ENCODE data around the gene TOMM40L.

Gene TOMM40L

DNA sequence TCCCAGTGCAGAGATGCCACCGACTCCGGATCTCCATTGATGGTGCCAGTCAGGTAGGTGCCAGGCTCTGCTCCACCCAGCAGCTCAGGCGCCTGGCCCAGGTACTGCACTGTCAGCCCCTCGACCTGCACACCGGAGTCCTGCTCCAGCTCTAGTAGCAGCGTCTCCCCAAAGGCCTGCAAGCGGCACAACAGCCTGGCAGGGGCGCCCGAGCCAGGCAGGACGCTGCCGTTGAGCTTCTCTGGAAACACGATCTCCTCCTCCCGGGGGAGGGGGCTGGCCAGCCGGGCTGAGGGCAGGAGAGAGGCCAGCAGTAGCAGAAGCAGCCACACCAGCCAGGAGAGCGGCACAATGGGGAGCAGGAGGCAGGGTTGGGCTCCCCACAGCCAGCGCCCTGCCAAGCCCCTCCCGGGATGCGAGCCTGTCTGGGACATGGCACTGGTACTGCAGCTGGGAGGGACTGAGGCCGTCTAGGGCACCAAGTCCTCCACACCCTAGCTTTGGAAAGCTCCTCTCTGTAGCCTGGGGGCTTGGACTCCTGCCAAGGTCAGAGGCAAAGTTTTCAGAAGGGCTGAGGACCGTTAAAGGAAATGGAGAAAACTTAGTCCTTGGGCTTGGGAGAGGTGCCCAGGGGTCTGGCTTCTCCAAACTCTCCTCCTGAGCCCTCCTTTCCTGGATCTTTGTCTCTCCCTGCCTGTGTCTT lies 27.5 kb upstream of the TOMM40L start:
- Histone ChIP-seq H3K27me3 (ENCODE audit: low read depth, low read length) (no peaks in the 10 kb centered on the region), H3K36me3 (ENCODE audit: control insufficient read depth in 1 of 2, insufficient read depth in 2 of 2, low read length in 2 of 2) (peaks cover 4 to 8% of the 10 kb centered on the region in 2 donors), H3K9me3 (ENCODE audit: control insufficient read depth in 1 of 2, low read length in 2 of 2) (no peaks in the 10 kb centered on the region), H3K4me1 (ENCODE audit: control insufficient read depth in 1 of 2, insufficient read depth in 2 of 2, low read length in 2 of 2) (peaks cover 18 to 47% of the 10 kb centered on the region in 2 donors), H3K4me3 (ENCODE audit: low read depth in 1 of 2, low read length in 2 of 2) (peak overlapping the region; percentile 60 to 68), H3K27ac (ENCODE audit: low read length) (peak overlapping the region; percentile 95)

DNA sequence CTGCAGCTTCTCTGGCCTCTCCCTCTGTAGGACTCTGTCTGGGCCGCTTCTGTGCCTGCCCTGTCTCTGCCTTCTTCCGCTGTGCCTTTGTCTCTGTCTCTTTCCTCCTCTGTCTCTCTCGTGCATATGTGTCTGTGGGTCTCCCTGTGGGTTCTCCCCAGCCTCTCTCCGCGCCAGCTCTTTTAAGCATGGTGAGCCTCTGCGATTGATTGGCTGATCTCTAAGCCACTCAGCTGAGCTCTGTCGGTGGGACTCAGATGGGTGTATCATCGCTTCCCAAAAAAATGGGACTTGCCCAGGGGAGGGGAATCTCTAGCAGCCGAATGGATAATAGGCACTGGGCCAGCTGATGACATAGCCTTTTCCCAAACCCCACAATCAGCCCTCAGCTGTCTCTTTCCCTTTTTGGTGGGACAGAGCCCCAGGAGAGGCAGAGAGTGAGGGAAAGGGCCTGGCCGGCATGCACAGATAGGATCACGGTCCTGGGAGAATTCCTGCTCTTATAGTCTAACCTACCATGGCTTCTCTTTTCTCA lies 26.9 kb upstream of the TOMM40L start, which contains the start of gene ADAMTS4:
Gene ADAMTS4, minus strand, starts transcription at position 158 of the 535 bp plus-strand sequence. CDS start 427 bp downstream, outside the sequence.
- peak within 1 kb of the TSS; percentile 95 for H3K27ac ChIP-seq (ENCODE audit: low read length)
- H3K9me3 ChIP-seq (ENCODE audit: control insufficient read depth in 1 of 2, low read length in 2 of 2), result no peaks in the 10 kb centered on the region
- H3K36me3 ChIP-seq (ENCODE audit: control insufficient read depth in 1 of 2, insufficient read depth in 2 of 2, low read length in 2 of 2), result peaks cover 8% of the 10 kb centered on the region in 2 donors
- H3K27me3 ChIP-seq (ENCODE audit: low read depth, low read length), result no peaks in the 10 kb centered on the region
- H3K4me1 ChIP-seq (ENCODE audit: control insufficient read depth in 1 of 2, insufficient read depth in 2 of 2, low read length in 2 of 2), result peaks cover 18 to 51% of the 10 kb centered on the region in 2 donors
- peak within 1 kb of the TSS; percentile 60 to 68 for H3K4me3 ChIP-seq (ENCODE audit: low read depth in 1 of 2, low read length in 2 of 2)

DNA sequence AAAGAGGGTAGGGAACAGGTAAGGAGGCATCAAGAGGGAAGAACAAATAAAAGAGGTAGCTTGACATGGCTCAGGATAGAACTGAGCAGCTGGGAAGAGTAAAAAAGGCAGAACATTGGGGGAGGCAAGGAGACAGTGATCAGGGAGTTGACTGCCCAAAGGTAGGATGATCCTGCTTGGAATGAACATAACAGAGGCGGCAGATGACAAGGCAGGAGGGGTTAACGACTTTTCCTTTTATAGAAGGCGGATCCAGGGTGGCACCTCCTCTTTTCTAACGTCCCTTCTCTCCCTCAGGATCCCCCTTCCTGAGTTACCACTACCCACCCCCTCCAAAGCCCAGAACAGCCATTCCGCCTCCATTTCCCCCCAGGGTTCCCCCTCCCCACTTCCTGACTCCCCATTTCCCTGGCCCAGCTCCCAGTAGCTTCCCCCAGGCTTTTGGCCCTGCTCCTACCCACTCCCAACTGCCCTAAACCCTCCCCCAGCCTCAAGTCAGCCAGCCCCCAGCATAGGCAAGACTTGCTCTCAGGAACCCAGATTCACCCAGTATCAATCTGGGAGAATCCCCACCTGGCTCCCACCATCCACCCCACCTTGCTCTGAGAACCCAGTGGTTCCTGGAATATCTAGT lies 26.2 kb upstream of the TOMM40L start:
- Histone ChIP-seq H3K4me3 (ENCODE audit: low read depth in 1 of 2, low read length in 2 of 2) (peak overlapping the region in 1 of 2 donors; percentile 17), H3K9me3 (ENCODE audit: control insufficient read depth in 1 of 2, low read length in 2 of 2) (no peaks in the 10 kb centered on the region), H3K27me3 (ENCODE audit: low read depth, low read length) (no peaks in the 10 kb centered on the region), H3K36me3 (ENCODE audit: control insufficient read depth in 1 of 2, insufficient read depth in 2 of 2, low read length in 2 of 2) (peaks cover 8 to 14% of the 10 kb centered on the region in 2 donors), H3K4me1 (ENCODE audit: control insufficient read depth in 1 of 2, insufficient read depth in 2 of 2, low read length in 2 of 2) (peaks cover 18 to 51% of the 10 kb centered on the region in 2 donors), H3K27ac (ENCODE audit: low read length) (peak overlapping the region; percentile 95)

DNA sequence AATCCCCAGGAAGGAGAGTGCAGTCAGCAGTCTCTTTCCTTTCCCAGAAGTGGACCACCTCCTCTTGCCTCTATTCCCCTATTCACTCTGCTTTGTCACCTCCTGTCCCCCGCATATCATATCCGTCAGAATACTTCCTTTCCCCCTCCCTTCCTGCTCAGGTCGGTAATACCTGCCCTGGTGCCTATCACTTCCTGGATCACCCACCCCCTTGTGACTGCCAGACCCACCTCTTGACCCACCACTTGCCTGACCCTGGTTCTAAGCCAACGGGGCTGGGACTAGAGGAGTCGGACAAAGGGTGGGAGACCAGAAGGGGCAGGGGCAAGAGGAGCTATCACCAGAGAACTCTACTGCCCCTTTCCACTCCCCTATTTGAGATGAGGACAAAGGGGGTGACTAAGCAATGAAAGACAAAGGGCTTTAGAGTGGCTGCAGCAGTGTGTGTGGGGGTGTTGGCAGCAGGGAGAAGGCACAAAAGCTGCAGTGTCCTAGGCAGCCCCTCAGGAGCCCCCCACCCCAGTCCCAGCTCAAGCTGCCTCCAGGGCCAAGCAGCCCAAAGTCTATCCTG lies 25.4 kb upstream of the TOMM40L start:
- Histone ChIP-seq H3K9me3 (ENCODE audit: control insufficient read depth in 1 of 2, low read length in 2 of 2) (no peaks in the 10 kb centered on the region), H3K4me1 (ENCODE audit: control insufficient read depth in 1 of 2, insufficient read depth in 2 of 2, low read length in 2 of 2) (peaks cover 15 to 51% of the 10 kb centered on the region in 2 donors), H3K36me3 (ENCODE audit: control insufficient read depth in 1 of 2, insufficient read depth in 2 of 2, low read length in 2 of 2) (peaks cover 5 to 14% of the 10 kb centered on the region in 2 donors), H3K4me3 (ENCODE audit: low read depth in 1 of 2, low read length in 2 of 2) (peak overlapping the region in 1 of 2 donors; percentile 89), H3K27me3 (ENCODE audit: low read depth, low read length) (no peaks in the 10 kb centered on the region), H3K27ac (ENCODE audit: low read length) (peak overlapping the region; percentile 95)

DNA sequence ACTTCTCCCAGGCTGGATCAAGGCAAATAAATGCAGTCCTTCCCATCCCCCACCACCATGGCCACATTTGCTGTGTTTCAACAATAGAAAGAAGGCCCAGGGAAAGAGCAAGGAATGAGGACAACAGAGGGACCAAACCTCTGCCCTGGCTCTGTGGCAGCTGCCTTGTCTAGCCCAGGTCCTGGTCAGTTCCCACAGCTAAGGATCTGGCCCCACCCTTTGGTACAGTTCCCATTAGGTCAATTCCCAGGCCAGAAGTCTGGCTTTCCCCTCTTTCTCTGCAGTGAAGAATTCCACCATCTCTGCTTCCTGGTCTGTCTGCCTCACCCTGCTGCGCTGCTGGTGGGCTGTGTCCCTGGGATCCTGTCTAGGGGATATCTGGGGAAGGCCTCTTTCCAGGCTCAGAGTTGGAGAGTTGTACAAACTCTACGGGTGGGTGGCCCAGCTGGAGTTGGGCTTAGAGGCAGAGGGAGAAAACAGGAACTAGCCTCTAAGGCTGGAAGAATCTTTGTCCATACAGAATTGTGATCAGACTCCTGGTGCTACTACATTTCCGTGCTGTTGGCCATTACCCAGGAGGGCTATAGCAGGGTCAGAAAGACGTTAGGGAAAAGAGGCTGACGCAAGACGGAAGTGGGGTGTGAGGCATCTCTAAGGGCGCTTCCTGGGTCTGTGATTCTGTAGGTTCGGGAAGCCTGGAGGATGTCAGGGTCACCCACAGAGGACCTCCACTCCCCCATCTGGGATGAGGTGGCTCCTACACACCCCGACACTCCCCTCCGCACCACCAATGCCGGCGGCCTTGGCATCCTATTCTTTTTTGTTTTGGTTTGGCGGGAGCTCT lies 24.6 kb upstream of the TOMM40L start:
- peak overlapping the region; percentile 89 to 90 for H3K4me3 ChIP-seq (ENCODE audit: low read depth in 1 of 2, low read length in 2 of 2)
- no peaks in the 10 kb centered on the region for H3K27me3 ChIP-seq (ENCODE audit: low read depth, low read length)
- H3K4me1 ChIP-seq (ENCODE audit: control insufficient read depth in 1 of 2, insufficient read depth in 2 of 2, low read length in 2 of 2), result peaks cover 13 to 51% of the 10 kb centered on the region in 2 donors

DNA sequence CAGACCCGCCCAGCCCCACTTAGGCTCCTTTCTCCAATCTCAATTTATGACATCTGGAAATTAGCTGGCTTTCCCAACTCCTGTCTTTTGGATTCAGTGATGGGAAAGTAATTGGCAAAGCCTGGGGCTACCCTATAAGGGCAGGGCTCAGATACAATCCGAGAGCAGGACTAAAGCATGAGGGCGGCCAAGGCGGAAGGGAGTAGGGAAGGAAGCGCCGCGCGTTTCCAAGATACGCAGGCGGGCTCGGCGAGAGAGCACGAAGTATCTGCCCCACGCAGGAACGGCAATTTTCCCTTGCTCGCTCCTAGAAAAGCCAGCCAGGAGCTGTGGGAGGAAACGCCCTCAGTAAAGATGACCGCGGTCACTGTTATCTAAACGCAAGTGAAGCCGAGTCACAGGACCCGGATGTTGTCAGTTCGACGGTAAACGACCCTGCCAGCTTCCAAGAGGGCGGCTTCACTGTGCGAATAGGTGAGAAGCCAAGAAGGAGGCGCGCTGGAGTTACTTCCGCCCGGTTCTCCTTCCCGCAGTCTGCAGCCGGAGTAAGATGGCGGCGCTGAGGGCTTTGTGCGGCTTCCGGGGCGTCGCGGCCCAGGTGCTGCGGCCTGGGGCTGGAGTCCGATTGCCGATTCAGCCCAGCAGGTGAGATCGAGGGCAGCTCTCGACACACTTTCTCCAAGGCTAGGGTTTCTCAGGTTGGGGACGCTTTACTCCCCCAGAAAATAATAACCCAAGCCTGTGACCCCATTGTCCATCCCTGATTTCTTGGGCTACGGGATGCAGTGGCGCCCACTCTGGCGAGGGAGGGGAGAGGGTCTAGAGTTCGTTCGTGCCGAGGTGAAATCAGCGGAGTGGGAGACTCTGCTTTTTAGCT lies 23.8 kb upstream of the TOMM40L start, which contains the start of gene NDUFS2:
Gene NDUFS2, plus strand, starts transcription at position 532 of the 877 bp plus-strand sequence. Its CDS starts 19 bp downstream, at position 551.
- Histone ChIP-seq H3K4me1 (ENCODE audit: control insufficient read depth in 1 of 2, insufficient read depth in 2 of 2, low read length in 2 of 2) (peaks cover 13 to 44% of the 10 kb centered on the region in 2 donors), H3K4me3 (ENCODE audit: low read depth in 1 of 2, low read length in 2 of 2) (peak within 1 kb of the TSS; percentile 89 to 90), H3K27me3 (ENCODE audit: low read depth, low read length) (no peaks in the 10 kb centered on the region), H3K27ac (ENCODE audit: low read length) (peak within 1 kb of the TSS; percentile 95), H3K36me3 (ENCODE audit: control insufficient read depth in 1 of 2, insufficient read depth in 2 of 2, low read length in 2 of 2) (peaks cover 18 to 27% of the 10 kb centered on the region in 2 donors), H3K9me3 (ENCODE audit: control insufficient read depth in 1 of 2, low read length in 2 of 2) (no peaks in the 10 kb centered on the region)

More for the DNA sequence above, 24.6 kb upstream of the TOMM40L start:
- Histone ChIP-seq H3K27ac (ENCODE audit: low read length) (peak overlapping the region; percentile 95), H3K36me3 (ENCODE audit: control insufficient read depth in 1 of 2, insufficient read depth in 2 of 2, low read length in 2 of 2) (peaks cover 10 to 18% of the 10 kb centered on the region in 2 donors), H3K9me3 (ENCODE audit: control insufficient read depth in 1 of 2, low read length in 2 of 2) (no peaks in the 10 kb centered on the region)

DNA sequence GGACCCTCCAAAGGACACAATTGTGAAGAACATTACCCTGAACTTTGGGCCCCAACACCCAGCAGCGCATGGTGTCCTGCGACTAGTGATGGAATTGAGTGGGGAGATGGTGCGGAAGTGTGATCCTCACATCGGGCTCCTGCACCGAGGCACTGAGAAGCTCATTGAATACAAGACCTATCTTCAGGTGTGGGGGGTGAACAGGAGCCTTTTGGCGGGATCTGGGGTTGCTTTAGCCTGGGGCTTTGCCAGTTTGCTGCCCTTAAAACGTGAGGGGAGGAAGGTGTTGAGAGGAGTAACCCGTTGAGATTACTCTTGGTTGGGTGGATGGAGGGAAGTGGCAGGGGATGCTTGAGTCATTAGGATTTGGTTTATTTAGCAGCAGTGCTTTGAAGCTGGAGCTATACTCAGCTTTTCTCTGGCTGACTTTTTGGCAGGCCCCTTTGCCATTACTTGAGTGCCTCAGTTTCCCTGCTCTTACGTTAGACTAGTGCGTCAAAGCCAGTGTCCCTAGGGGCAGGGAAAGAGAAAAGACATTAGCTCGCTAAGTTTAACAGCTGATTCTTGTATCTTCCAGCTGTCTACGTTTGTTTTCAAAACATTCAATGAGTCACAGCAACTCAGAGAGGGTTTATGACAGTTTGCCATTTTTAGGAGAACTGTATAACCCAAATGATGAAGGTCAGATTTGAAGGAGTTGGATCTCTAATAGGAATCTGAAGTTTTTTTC lies 19.3 kb upstream of the TOMM40L start:
- Histone ChIP-seq H3K4me1 (ENCODE audit: control insufficient read depth in 1 of 2, insufficient read depth in 2 of 2, low read length in 2 of 2) (peaks cover 10 to 16% of the 10 kb centered on the region in 2 donors), H3K4me3 (ENCODE audit: low read depth in 1 of 2, low read length in 2 of 2) (no peak overlapping the region), H3K9me3 (ENCODE audit: control insufficient read depth in 1 of 2, low read length in 2 of 2) (no peaks in the 10 kb centered on the region), H3K27ac (ENCODE audit: low read length) (peak overlapping the region; percentile 82), H3K36me3 (ENCODE audit: control insufficient read depth in 1 of 2, insufficient read depth in 2 of 2, low read length in 2 of 2) (peaks cover 48 to 56% of the 10 kb centered on the region in 2 donors), H3K27me3 (ENCODE audit: low read depth, low read length) (no peaks in the 10 kb centered on the region)

DNA sequence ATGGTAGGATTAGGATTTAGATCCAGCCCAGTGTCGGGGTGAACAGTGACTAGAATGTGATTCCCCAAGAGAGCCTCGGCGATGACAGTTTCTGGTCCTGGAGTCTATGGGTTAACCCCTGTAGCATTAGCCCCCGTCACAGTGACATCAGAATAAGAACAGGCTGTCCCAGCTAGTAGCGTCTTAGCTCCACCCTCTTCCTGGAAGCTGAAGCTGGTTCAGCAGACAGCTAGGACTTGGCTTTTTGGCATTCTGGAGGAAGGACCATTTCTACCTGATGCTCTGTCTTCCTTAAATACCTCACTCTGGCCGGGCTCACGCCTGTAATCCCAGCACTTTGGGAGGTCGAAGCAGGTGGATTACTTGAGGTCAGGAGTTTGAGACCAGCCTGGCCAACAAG lies 18.7 kb upstream of the TOMM40L start:
- Histone ChIP-seq H3K4me3 (ENCODE audit: low read depth in 1 of 2, low read length in 2 of 2) (no peak overlapping the region), H3K4me1 (ENCODE audit: control insufficient read depth in 1 of 2, insufficient read depth in 2 of 2, low read length in 2 of 2) (peaks cover 10 to 16% of the 10 kb centered on the region in 2 donors), H3K36me3 (ENCODE audit: control insufficient read depth in 1 of 2, insufficient read depth in 2 of 2, low read length in 2 of 2) (peaks cover 54 to 62% of the 10 kb centered on the region in 2 donors), H3K27ac (ENCODE audit: low read length) (peak overlapping the region; percentile 82), H3K27me3 (ENCODE audit: low read depth, low read length) (no peaks in the 10 kb centered on the region), H3K9me3 (ENCODE audit: control insufficient read depth in 1 of 2, low read length in 2 of 2) (no peaks in the 10 kb centered on the region)

DNA sequence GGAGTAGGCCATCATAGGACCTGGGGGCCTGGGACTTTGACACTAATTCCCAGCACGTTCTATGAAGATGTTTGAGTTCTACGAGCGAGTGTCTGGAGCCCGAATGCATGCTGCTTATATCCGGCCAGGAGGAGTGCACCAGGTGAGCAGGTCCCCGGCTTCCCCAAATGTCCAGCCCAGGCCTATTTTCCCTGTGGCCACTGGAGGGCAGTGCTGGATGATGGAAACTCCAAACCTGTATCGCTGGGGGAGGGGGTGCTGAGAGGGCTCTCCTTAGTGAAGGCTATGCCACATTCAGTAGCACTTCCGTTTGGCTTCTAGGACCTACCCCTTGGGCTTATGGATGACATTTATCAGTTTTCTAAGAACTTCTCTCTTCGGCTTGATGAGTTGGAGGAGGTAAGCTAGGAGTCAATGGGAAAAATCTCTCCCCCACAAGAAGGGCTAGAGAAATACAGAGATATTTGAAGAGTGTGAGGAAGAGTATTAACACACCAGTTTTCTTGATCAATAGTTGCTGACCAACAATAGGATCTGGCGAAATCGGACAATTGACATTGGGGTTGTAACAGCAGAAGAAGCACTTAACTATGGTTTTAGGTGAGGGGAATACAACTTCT lies 16.0 kb upstream of the TOMM40L start:
- H3K4me1 ChIP-seq (ENCODE audit: control insufficient read depth in 1 of 2, insufficient read depth in 2 of 2, low read length in 2 of 2), result peaks cover 4 to 10% of the 10 kb centered on the region in 2 donors
- peak overlapping the region; percentile 42 for H3K27ac ChIP-seq (ENCODE audit: low read length)
- no peaks in the 10 kb centered on the region for H3K9me3 ChIP-seq (ENCODE audit: control insufficient read depth in 1 of 2, low read length in 2 of 2)
- no peaks in the 10 kb centered on the region for H3K27me3 ChIP-seq (ENCODE audit: low read depth, low read length)
- H3K36me3 ChIP-seq (ENCODE audit: control insufficient read depth in 1 of 2, insufficient read depth in 2 of 2, low read length in 2 of 2), result peaks cover 70 to 78% of the 10 kb centered on the region in 2 donors
- peak overlapping the region in 1 of 2 donors; percentile 16 for H3K4me3 ChIP-seq (ENCODE audit: low read depth in 1 of 2, low read length in 2 of 2)
